ENCODE measurements around the gene CLEC12A. TPM values are rescaled to one million over a fixed set of nuclear protein-coding genes. Genes with fewer than 3 reads are reported as not detected.
"Not testable (repeated sequence)": the region's sequence is repeated elsewhere in the genome, so short reads cannot be mapped to it uniquely, and the experiment has no call there.

Gene CLEC12A
- total RNA-seq, 1 donor from 2014 or later: not detected

GRCh38 chr12:9961106-9961505 is 10.1 kb upstream of the CLEC12A start:
- H3K4me3 Mint-ChIP-seq (ENCODE audit: unreplicated experiment): no peak overlapping the region
- no peak overlapping the region for H3K27ac Mint-ChIP-seq (ENCODE audit: unreplicated experiment)
- H3K4me1 Mint-ChIP-seq (ENCODE audit: unreplicated experiment): no peaks in the 10 kb centered on the region
- no peaks in the 10 kb centered on the region for H3K27me3 Mint-ChIP-seq (ENCODE audit: unreplicated experiment)
- no peak for DNase-seq (ENCODE audit: extremely low spot score, unreplicated experiment)
- H3K36me3 Mint-ChIP-seq (ENCODE audit: unreplicated experiment): no peaks in the 10 kb centered on the region
- no peaks in the 10 kb centered on the region for H3K9me3 Mint-ChIP-seq (ENCODE audit: unreplicated experiment)
- no peak for TF ChIP-seq CTCF (IDR thresholded peaks at IDR 0.05)

GRCh38 chr12:9961901-9962300 is 9.3 kb upstream of the CLEC12A start:
- H3K4me3 Mint-ChIP-seq (ENCODE audit: unreplicated experiment): no peak overlapping the region
- H3K4me1 Mint-ChIP-seq (ENCODE audit: unreplicated experiment): no peaks in the 10 kb centered on the region
- no peaks in the 10 kb centered on the region for H3K36me3 Mint-ChIP-seq (ENCODE audit: unreplicated experiment)
- H3K9me3 Mint-ChIP-seq (ENCODE audit: unreplicated experiment): no peaks in the 10 kb centered on the region
- no peak for TF ChIP-seq CTCF (IDR thresholded peaks at IDR 0.05)
- H3K27ac Mint-ChIP-seq (ENCODE audit: unreplicated experiment): no peak overlapping the region
- no peak for DNase-seq (ENCODE audit: extremely low spot score, unreplicated experiment)
- H3K27me3 Mint-ChIP-seq (ENCODE audit: unreplicated experiment): no peaks in the 10 kb centered on the region

- Mint-ChIP-seq H3K9me3 (ENCODE audit: unreplicated experiment) (no peaks in the 10 kb centered on the region), H3K36me3 (ENCODE audit: unreplicated experiment) (no peaks in the 10 kb centered on the region), H3K4me3 (ENCODE audit: unreplicated experiment) (no peak overlapping the region), H3K27ac (ENCODE audit: unreplicated experiment) (no peak overlapping the region), H3K4me1 (ENCODE audit: unreplicated experiment) (no peaks in the 10 kb centered on the region), H3K27me3 (ENCODE audit: unreplicated experiment) (peaks cover 14% of the 10 kb centered on the region)
- DNase-seq (ENCODE audit: extremely low spot score, unreplicated experiment): no peak
- no peak for TF ChIP-seq CTCF (IDR thresholded peaks at IDR 0.05)
Measured at GRCh38 chr12:9969673-9970072, 1.5 kb upstream of the CLEC12A start.

GRCh38 chr12:9973949-9974348 is 2.7 kb downstream of the CLEC12A start:
- TF ChIP-seq CTCF (IDR thresholded peaks at IDR 0.05): no peak
- no peaks in the 10 kb centered on the region for H3K4me1 Mint-ChIP-seq (ENCODE audit: unreplicated experiment)
- H3K27ac Mint-ChIP-seq (ENCODE audit: unreplicated experiment): no peak overlapping the region
- H3K27me3 Mint-ChIP-seq (ENCODE audit: unreplicated experiment): peaks cover 18% of the 10 kb centered on the region
- H3K9me3 Mint-ChIP-seq (ENCODE audit: unreplicated experiment): peaks cover 4% of the 10 kb centered on the region
- no peak overlapping the region for H3K4me3 Mint-ChIP-seq (ENCODE audit: unreplicated experiment)
- no peaks in the 10 kb centered on the region for H3K36me3 Mint-ChIP-seq (ENCODE audit: unreplicated experiment)
- DNase-seq (ENCODE audit: extremely low spot score, unreplicated experiment): no peak

- not testable (repeated sequence) for H3K36me3 Mint-ChIP-seq (ENCODE audit: unreplicated experiment); H3K9me3 Mint-ChIP-seq (ENCODE audit: unreplicated experiment); H3K4me3 Mint-ChIP-seq (ENCODE audit: unreplicated experiment); H3K27ac Mint-ChIP-seq (ENCODE audit: unreplicated experiment); H3K4me1 Mint-ChIP-seq (ENCODE audit: unreplicated experiment); DNase-seq (ENCODE audit: extremely low spot score, unreplicated experiment)
- H3K27me3 Mint-ChIP-seq (ENCODE audit: unreplicated experiment): peaks cover 18% of the 10 kb centered on the region
Measured at GRCh38 chr12:9974731-9975130, 3.5 kb downstream of the CLEC12A start.

GRCh38 chr12:9975614-9976013 is 4.4 kb downstream of the CLEC12A start:
- no peak for DNase-seq (ENCODE audit: extremely low spot score, unreplicated experiment)
- peaks cover 4% of the 10 kb centered on the region for H3K9me3 Mint-ChIP-seq (ENCODE audit: unreplicated experiment)
- H3K27me3 Mint-ChIP-seq (ENCODE audit: unreplicated experiment): peaks cover 18% of the 10 kb centered on the region
- H3K4me3 Mint-ChIP-seq (ENCODE audit: unreplicated experiment): no peak overlapping the region
- TF ChIP-seq CTCF (IDR thresholded peaks at IDR 0.05): no peak
- H3K27ac Mint-ChIP-seq (ENCODE audit: unreplicated experiment): no peak overlapping the region
- H3K4me1 Mint-ChIP-seq (ENCODE audit: unreplicated experiment): no peaks in the 10 kb centered on the region
- H3K36me3 Mint-ChIP-seq (ENCODE audit: unreplicated experiment): no peaks in the 10 kb centered on the region

- H3K9me3 Mint-ChIP-seq (ENCODE audit: unreplicated experiment); H3K27ac Mint-ChIP-seq (ENCODE audit: unreplicated experiment); DNase-seq (ENCODE audit: extremely low spot score, unreplicated experiment); H3K4me3 Mint-ChIP-seq (ENCODE audit: unreplicated experiment); H3K36me3 Mint-ChIP-seq (ENCODE audit: unreplicated experiment); H3K4me1 Mint-ChIP-seq (ENCODE audit: unreplicated experiment): not testable (repeated sequence)
- peaks cover 20% of the 10 kb centered on the region for H3K27me3 Mint-ChIP-seq (ENCODE audit: unreplicated experiment)
Measured at GRCh38 chr12:9976626-9977025, 5.4 kb downstream of the CLEC12A start.
